Suprapubic skin (tissue), 4 donors: ENCODE data around the gene PEAK3.

Experiments used
- CTCF ChIP-seq, 2 donors: fragments of 200-600 bp in 1 of 2; fragments of 450-650 bp in 1 of 2; sonication (generic) in 1 of 2; IDR thresholded peaks; one replicate each; pipeline ENCODE4 v1.5.1; 2016 to 2019; ENCODE audit warnings: antibody characterized with exemption in 2 of 2, mild to moderate bottlenecking in 1 of 2, moderate library complexity in 1 of 2
- EP300 ChIP-seq: sonication (generic); formaldehyde crosslinking; IDR thresholded peaks from one replicate; pipeline ENCODE4 v1.6.1; 2017; ENCODE audit warnings: antibody characterized with exemption
- POLR2A ChIP-seq, 2 donors: fragments of 450-650 bp; IDR thresholded peaks; one replicate each; pipeline ENCODE4 v1.6.1; 2017; ENCODE audit warnings: antibody characterized with exemption in 2 of 2, mild to moderate bottlenecking in 2 of 2, moderate library complexity in 2 of 2
- POLR2AphosphoS5 ChIP-seq, 3 donors: sonication (generic); formaldehyde crosslinking; IDR thresholded peaks; one replicate each; pipeline ENCODE4 v1.6.1; 2017; ENCODE audit warnings: antibody characterized with exemption in 3 of 3

GRCh38 chr19:2288338-2288817 is 6.4 kb upstream of the PEAK3 start:
- no peak for TF ChIP-seq POLR2AphosphoS5 (IDR thresholded peaks at IDR 0.05)
- no peak for TF ChIP-seq CTCF (IDR thresholded peaks at IDR 0.05)
- no peak for TF ChIP-seq EP300
- TF ChIP-seq POLR2A (IDR thresholded peaks at IDR 0.05): no peak
